ENCODE measurements around the gene RUSF1. TPM values are rescaled to one million over a fixed set of nuclear protein-coding genes. Genes with fewer than 3 reads are reported as not detected.
A peak's percentile ranks its signal among the peaks of the same experiment; 100 is the strongest.

Gene RUSF1
- polyA plus RNA-seq, 3 donors: 10.3 to 45.1 (median 11.8) TPM

DNA sequence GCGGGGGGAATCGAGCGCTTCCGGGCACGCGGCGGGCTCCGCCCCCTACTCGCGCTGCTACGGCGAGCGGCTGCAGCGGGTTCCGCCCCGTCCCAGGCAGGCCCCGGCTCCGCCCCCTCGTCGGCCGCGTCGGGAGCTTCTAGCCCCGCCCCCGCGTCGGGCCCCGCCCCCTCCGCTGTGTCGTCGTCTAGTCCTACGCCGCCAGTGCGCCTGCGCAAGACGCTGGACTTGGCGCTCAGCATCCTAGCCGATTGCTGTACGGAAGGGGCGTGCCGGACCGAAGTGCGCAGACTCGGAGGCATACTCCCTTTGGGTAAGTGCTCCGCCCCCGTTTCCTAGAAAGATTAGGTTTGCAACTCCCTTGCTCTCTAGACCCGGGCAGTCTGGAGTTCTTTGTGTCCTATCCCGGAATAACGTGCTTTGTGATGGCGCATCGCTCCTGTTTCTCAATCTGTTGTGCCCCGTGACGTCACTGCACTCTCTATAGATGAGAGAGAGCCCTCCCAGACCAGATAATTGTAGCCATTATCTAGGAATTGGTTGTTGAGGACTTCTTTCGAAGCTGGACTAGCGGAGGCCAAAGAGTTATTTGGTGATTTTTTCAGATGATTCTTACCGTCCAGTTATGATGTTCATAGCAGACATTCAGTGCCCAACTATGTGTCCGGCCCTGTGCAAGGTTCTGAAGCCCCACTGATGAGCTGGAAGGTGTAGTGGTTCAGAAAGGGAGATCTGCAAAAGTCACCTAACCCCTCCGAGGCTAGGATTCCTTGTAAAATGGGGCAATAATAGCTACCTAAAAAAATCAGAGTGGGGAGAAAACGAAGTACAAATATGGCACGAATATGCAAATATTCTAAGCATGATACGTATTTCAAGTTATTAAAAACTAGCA, 48.3 kb downstream of the RUSF1 start:
- Histone ChIP-seq H3K27ac (ENCODE audit: low read depth in 1 of 2, low read length in 2 of 2) (peak overlapping the region; percentile 95 to 96), H3K4me1 (ENCODE audit: control insufficient read depth in 1 of 2, insufficient read depth in 2 of 2, low read length in 2 of 2) (peaks cover 47 to 51% of the 10 kb centered on the region in 2 donors), H3K9ac (ENCODE audit: insufficient read depth, low read length, poor library complexity, severe bottlenecking) (peak overlapping the region; percentile 96), H3K27me3 (ENCODE audit: control insufficient read depth in 2 of 2, insufficient read depth in 2 of 2, low read length in 2 of 2) (no peaks in the 10 kb centered on the region), H2AFZ (ENCODE audit: insufficient read depth, low read depth, low read length, poor library complexity, severe bottlenecking) (peak overlapping the region; percentile 83), H3K79me2 (ENCODE audit: insufficient read depth, low read length) (peaks cover 52% of the 10 kb centered on the region), H3K9me3 (replicated peaks in 1 of 2; ENCODE audit: control insufficient read depth in 1 of 2, insufficient read depth in 1 of 2, low read length in 2 of 2) (no peaks in the 10 kb centered on the region), H3K4me3 (replicated peaks in 1 of 3; ENCODE audit: low read depth in 2 of 3, low read length in 3 of 3) (peak overlapping the region; percentile 54 to 86 (median 86)), H3K36me3 (replicated peaks in 1 of 2; ENCODE audit: control insufficient read depth in 1 of 2, insufficient read depth in 2 of 2, low read length in 2 of 2) (peaks cover 19 to 34% of the 10 kb centered on the region in 2 donors), H3K4me2 (replicated peaks; ENCODE audit: extremely low read depth, low read length, poor library complexity, severe bottlenecking) (peak overlapping the region; percentile 93), H4K20me1 (ENCODE audit: insufficient read depth, low read length) (peaks cover 42% of the 10 kb centered on the region)
- H3K36me3 Mint-ChIP-seq: peaks cover 29 to 41% of the 10 kb centered on the region in 2 donors
- H3K9me3 Mint-ChIP-seq: no peaks in the 10 kb centered on the region
- intact Hi-C loops (cut with micrococcal nuclease): loop anchor here (5.0 kb wide), 3 partner anchors 108 to 407 kb away; partner anchors contain the start of gene KAT8 (in 1 of the 2)
- TF ChIP-seq, protein P1, sequence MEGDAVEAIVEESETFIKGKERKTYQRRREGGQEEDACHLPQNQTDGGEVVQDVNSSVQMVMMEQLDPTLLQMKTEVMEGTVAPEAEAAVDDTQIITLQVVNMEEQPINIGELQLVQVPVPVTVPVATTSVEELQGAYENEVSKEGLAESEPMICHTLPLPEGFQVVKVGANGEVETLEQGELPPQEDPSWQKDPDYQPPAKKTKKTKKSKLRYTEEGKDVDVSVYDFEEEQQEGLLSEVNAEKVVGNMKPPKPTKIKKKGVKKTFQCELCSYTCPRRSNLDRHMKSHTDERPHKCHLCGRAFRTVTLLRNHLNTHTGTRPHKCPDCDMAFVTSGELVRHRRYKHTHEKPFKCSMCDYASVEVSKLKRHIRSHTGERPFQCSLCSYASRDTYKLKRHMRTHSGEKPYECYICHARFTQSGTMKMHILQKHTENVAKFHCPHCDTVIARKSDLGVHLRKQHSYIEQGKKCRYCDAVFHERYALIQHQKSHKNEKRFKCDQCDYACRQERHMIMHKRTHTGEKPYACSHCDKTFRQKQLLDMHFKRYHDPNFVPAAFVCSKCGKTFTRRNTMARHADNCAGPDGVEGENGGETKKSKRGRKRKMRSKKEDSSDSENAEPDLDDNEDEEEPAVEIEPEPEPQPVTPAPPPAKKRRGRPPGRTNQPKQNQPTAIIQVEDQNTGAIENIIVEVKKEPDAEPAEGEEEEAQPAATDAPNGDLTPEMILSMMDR (IDR thresholded peaks at IDR 0.05): no peak
- peaks cover 0 to 6% (median 2%) of the 10 kb centered on the region in 3 donors for H3K27me3 Mint-ChIP-seq (ENCODE audit: low read depth in 3 of 3)
- H3K27ac Mint-ChIP-seq: peak overlapping the region; percentile 94 to 97 (median 95)
- peak; percentile 99 to 100 (median 99) for DNase-seq
- peaks cover 46% of the 10 kb centered on the region for H3K4me1 Mint-ChIP-seq
- WGBS (ENCODE audit: insufficient coverage): 2% methylated on average over 56 of the region's 61 CpGs
- H3K4me3 Mint-ChIP-seq: peak overlapping the region; percentile 86 to 92

DNA sequence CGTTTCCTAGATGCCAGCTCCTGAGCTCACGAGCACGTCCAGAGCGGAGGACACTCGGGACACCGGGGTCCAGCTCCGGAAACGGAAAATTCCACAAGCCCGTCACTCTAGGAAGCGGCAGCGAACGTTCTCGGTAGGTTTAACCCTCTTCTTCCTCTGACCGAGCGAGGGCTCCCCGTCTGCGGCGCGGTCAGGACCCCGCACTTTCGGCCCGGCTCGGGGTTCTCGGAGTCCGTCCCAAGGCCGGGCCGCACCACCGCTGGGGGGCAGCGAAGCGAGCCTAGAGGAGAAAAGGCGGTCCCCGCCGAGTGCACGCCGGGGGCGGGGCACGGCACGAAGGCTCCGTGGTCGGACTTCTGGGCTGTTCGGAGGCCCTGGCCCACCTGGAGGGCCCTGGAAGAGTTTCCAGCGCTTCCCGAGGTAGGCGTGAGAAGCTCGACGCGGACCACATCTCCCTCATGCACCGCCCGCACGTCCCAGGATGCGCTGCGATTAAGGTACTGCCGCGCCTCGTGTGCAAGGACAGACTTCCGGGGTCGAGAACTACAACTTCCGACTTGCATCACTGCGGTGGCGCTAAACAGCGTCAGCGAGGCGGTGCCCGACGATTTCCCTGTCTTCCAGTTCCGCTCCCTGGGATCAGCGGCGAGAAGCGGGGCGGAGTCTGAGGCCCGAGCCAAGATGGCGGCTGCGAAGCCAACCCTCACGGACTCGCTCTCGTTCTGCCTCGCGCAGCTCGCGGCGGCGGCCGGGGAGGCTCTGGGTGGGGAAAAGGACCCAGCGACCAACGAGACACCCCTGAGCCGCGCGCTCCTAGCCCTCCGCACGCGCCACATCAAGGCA, 49.1 kb downstream of the RUSF1 start, which contains the start of gene ARMC5:
Gene ARMC5, plus strand, starts transcription at position 658 of the 843 bp plus-strand sequence. Its CDS starts 24 bp downstream, at position 682.
- under 1% methylated on average over 91 of the region's 91 CpGs for WGBS (ENCODE audit: insufficient coverage)
- peaks cover 17 to 26% of the 10 kb centered on the region in 2 donors for H3K36me3 ChIP-seq (replicated peaks in 1 of 2; ENCODE audit: control insufficient read depth in 1 of 2, insufficient read depth in 2 of 2, low read length in 2 of 2)

More for the DNA sequence above, 49.1 kb downstream of the RUSF1 start, which contains the start of gene ARMC5:
- H3K9me3 Mint-ChIP-seq: no peaks in the 10 kb centered on the region
- peak; percentile 99 for DNase-seq
- TF ChIP-seq, protein P1 (IDR thresholded peaks at IDR 0.05): peak; percentile 68
- Histone ChIP-seq H3K27ac (ENCODE audit: low read depth in 1 of 2, low read length in 2 of 2) (peak within 1 kb of the TSS; percentile 95 to 96), H3K27me3 (ENCODE audit: control insufficient read depth in 2 of 2, insufficient read depth in 2 of 2, low read length in 2 of 2) (no peaks in the 10 kb centered on the region), H3K9me3 (replicated peaks in 1 of 2; ENCODE audit: control insufficient read depth in 1 of 2, insufficient read depth in 1 of 2, low read length in 2 of 2) (no peaks in the 10 kb centered on the region), H3K9ac (ENCODE audit: insufficient read depth, low read length, poor library complexity, severe bottlenecking) (peak within 1 kb of the TSS; percentile 96), H3K4me2 (replicated peaks; ENCODE audit: extremely low read depth, low read length, poor library complexity, severe bottlenecking) (peak within 1 kb of the TSS; percentile 93), H3K79me2 (ENCODE audit: insufficient read depth, low read length) (peaks cover 54% of the 10 kb centered on the region), H2AFZ (ENCODE audit: insufficient read depth, low read depth, low read length, poor library complexity, severe bottlenecking) (peak within 1 kb of the TSS; percentile 83), H3K4me1 (ENCODE audit: control insufficient read depth in 1 of 2, insufficient read depth in 2 of 2, low read length in 2 of 2) (peaks cover 56 to 60% of the 10 kb centered on the region in 2 donors), H4K20me1 (ENCODE audit: insufficient read depth, low read length) (peaks cover 42% of the 10 kb centered on the region), H3K4me3 (replicated peaks in 1 of 3; ENCODE audit: low read depth in 2 of 3, low read length in 3 of 3) (peak within 1 kb of the TSS; percentile 54 to 86 (median 86))
- peaks cover 0 to 6% (median 0%) of the 10 kb centered on the region in 3 donors for H3K27me3 Mint-ChIP-seq (ENCODE audit: low read depth in 3 of 3)
- peaks cover 54% of the 10 kb centered on the region for H3K4me1 Mint-ChIP-seq
- intact Hi-C loops (cut with micrococcal nuclease): loop anchor here (5.0 kb wide), 3 partner anchors 107 to 408 kb away; partner anchors contain the start of gene KAT8 (in 1 of the 2)
- peak within 1 kb of the TSS; percentile 94 to 97 (median 95) for H3K27ac Mint-ChIP-seq
- H3K36me3 Mint-ChIP-seq: peaks cover 26 to 33% of the 10 kb centered on the region in 2 donors
- peak within 1 kb of the TSS; percentile 86 to 92 for H3K4me3 Mint-ChIP-seq

All from CD14-positive monocyte (primary cell).